Astrocyte of the cerebellum (primary cell): ENCODE results near the gene MRTFB.

Experiments
- DNase-seq: peaks from one replicate; pipeline ENCODE4 v3.0.0-alpha.2; 2011; ENCODE audit warnings: low read depth
- H3K4me3 ChIP-seq: 2 replicates; pipeline ENCODE4 v1.5.1; 2011; ENCODE audit warnings: mild to moderate bottlenecking, low read depth, low read length, moderate library complexity
- in situ Hi-C: cut with HindIII; loops from 2 replicates; pipeline ENCODE4 v1.10.0; 2017; ENCODE audit warnings: low sequenced_read_pairs
- TF ChIP-seq, protein P1 (sequence below): IDR thresholded peaks from 2 replicates; pipeline ENCODE4 v1.5.1; 2012; ENCODE audit warnings: low read length, low read depth, moderate library complexity, mild to moderate bottlenecking; ENCODE audit errors: missing control alignments

Gene MRTFB

DNA sequence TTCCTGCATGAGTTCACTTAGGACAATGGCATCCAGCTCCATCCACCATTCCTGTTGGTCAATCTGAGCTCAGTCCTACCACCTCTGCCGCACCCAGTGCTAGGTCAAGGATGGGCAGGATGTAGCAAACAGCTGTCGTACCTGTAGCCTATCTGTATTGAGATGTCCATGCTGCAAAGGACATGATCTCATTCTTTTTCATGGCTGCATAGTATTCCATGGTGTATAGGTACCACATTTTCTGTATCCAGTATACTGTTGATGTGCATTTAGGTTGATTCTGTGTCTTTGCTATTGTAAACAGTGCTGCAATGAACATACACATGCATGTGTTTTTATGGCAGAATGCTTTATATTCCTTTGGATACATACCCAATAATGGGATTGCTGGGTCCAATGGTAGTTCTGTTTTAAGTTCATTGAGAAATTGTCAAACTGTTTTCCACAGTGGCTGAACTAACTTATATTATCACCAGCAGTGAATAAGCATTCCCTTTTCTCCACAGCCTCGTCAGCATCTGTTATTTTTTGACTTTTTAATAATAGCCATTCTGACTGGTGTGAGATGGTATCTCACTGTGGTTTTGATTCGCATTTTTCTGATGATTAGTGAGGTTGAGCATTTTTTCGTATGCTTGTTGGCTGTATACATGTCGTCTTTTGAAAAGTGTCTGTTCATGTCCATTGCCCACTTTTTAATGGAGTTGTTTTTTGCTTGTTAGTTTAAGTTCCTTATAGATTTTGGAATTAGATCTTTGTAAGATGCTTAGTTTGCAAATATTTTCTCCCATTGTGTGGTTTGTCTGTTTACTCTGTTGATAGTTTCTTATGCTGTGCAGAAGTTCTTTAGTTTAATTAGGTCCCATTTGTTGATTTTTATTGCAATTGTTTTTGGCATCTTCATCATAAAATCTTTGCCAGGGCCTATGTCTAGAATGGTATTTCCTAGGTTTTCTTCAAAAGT lies 7.2 kb upstream of the MRTFB start:
- no peak overlapping the region for H3K4me3 ChIP-seq
- DNase-seq: no peak
- in situ Hi-C loops: no loop called here
- TF ChIP-seq, protein P1, sequence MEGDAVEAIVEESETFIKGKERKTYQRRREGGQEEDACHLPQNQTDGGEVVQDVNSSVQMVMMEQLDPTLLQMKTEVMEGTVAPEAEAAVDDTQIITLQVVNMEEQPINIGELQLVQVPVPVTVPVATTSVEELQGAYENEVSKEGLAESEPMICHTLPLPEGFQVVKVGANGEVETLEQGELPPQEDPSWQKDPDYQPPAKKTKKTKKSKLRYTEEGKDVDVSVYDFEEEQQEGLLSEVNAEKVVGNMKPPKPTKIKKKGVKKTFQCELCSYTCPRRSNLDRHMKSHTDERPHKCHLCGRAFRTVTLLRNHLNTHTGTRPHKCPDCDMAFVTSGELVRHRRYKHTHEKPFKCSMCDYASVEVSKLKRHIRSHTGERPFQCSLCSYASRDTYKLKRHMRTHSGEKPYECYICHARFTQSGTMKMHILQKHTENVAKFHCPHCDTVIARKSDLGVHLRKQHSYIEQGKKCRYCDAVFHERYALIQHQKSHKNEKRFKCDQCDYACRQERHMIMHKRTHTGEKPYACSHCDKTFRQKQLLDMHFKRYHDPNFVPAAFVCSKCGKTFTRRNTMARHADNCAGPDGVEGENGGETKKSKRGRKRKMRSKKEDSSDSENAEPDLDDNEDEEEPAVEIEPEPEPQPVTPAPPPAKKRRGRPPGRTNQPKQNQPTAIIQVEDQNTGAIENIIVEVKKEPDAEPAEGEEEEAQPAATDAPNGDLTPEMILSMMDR: no peak

DNA sequence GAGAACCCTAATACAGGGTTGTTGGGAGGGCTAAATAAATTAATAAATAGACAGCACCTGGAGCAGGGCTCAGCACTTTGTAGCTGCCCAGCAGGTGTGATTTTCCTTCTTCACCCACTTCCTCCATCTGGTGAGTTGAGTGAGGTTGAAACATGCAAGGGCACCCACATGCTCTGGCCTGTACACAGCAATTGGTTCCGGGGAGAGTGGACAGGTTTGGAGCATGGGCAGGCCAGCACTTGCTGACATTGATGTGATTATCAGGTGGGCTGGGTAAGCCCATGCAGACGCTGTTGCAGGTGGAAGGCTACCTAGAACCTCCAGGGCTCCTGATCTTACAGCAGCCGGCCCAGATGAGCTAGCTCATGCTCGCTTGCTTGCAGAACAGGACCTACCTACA lies 1.3 kb upstream of the MRTFB start:
- in situ Hi-C loops: no loop called here
- no peak for DNase-seq
- no peak overlapping the region for H3K4me3 ChIP-seq
- TF ChIP-seq, protein P1: no peak

DNA sequence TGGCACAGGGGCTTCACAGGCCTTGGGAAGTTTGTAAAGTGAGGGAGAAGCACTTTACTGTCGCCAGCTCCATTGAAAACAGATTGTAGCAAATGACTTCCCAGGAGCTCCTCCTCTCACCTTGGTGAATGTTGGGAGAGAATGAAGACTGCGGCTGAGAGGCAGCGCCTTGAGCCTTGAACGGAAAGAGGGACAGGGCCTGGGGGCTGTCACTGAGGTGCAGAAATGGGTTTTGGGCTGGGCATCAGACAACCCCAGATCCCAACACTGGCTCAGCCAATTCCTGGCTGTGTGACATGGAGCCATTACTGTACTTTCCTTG lies 603 bp upstream of the MRTFB start:
- TF ChIP-seq, protein P1: no peak
- in situ Hi-C loops: no loop called here
- no peak for DNase-seq
- H3K4me3 ChIP-seq: peak overlapping the region; percentile 80

DNA sequence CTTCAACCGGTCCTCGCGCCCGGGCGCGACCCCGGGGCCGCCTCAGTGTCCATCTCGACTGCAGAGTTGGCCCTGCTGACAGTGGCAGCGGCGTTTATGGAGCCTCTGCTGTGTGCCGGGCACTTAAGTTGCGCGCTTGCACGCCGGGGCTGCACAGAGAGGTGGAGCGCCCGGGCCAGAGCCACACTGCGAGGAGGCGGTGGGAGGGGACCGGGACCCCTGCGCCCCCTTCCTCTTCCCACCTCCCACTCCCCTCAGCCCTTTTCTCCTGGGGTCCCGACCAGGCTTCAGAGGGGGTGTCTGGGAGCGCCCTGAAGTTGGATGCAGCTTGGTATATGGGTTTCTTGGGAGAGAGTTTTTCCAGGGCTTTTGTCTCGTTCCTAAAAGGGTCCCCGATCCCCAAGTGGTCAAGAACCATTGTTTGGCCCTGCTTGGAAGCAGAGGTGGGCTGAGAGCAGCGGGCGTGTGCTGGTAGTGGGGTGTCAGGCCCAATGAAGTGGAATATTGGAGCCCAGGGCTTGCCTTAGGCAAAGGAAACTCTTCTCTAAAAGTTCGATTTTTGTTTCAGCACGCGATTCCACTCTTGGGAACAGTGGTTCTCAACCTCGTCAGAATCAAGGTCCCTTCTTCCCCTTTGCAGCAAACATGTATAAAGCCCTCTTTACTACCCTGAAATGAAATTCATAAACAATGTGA lies 605 bp downstream of the MRTFB start:
- H3K4me3 ChIP-seq: peak overlapping the region; percentile 80
- TF ChIP-seq, protein P1: no peak
- no peak for DNase-seq
- in situ Hi-C loops: no loop called here

DNA sequence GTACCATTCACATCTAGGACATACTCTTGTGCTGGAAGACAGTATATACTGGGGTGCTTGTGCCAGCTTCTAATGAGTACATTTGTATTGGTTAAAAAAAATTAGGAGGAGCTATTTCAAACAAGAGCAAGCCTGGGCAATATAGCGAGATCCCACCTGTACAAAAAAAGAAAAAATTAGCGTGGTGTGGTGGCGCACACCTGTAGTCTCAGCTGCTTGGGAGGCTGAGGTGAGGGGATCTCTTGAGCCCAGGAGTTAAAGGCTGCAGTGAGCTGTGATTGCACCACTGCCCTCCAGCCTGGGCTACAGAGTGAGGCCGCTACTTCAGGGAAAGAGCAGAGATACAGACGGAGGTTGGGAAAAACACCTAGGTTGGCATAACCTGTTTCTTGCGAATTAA lies 1.2 kb downstream of the MRTFB start:
- DNase-seq: no peak
- peak overlapping the region; percentile 80 for H3K4me3 ChIP-seq
- TF ChIP-seq, protein P1: no peak
- in situ Hi-C loops: no loop called here

DNA sequence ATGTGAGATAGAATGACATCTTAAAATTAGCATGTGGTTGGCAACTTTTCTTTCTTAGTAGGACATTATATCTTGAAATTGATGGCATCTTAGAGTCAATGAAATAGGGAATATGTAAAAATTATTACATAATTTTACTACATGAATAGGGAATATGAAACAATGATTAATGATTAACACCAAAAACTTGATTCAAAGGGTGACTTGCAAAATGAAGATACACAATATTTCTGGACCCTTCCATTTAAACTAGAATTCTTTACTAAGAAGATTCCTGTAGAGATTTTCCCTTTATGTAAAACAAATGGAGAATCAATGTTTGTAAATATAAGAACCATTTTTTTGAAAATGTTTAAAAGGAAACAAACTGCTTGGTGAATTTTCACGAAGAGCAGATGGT lies 3.4 kb downstream of the MRTFB start:
- in situ Hi-C loops: no loop called here
- no peak for DNase-seq
- TF ChIP-seq, protein P1: no peak
- H3K4me3 ChIP-seq: no peak overlapping the region
